GM18520 (cell line): Measurements from ENCODE around the gene LCE6A.

Source experiments
- ATAC-seq: cut with Tn5 transposase; IDR thresholded peaks from one replicate; pipeline ENCODE4 v1.9.1; 2021; ENCODE audit not compliant: unreplicated experiment

Gene LCE6A

GRCh38 chr1:152842556-152842955 is at the start of gene LCE6A:
LCE6A (plus strand) TSS chr1:152842856; CDS start chr1:152843521, 665 bp downstream.
- no peak for ATAC-seq

GRCh38 chr1:152795686-152796085 is 47.0 kb upstream of the LCE6A start:
- ATAC-seq = no peak

GRCh38 chr1:152796421-152796820 is 46.2 kb upstream of the LCE6A start, which contains the start of gene LCE1D:
LCE1D (plus strand) TSS chr1:152796721; CDS start chr1:152797795, 1,074 bp downstream.
- ATAC-seq = no peak

- no peak for ATAC-seq
These were observed 41.3 kb upstream of the LCE6A start for GRCh38 chr1:152801333-152801732.

GRCh38 chr1:152806576-152806975 is 36.1 kb upstream of the LCE6A start, which contains the start of gene LCE1C:
LCE1C (minus strand) TSS chr1:152806651; CDS start chr1:152805478, 1,173 bp downstream.
- no peak for ATAC-seq

- ATAC-seq = no peak
These were observed 31.6 kb upstream of the LCE6A start for GRCh38 chr1:152811050-152811449.

- ATAC-seq = no peak
These were observed 31.0 kb upstream of the LCE6A start, which contains the start of gene LCE1B for GRCh38 chr1:152811671-152812070. LCE1B (plus strand) TSS chr1:152811971; CDS start chr1:152812447, 476 bp downstream.

GRCh38 chr1:152817309-152817708 is 25.3 kb upstream of the LCE6A start:
- no peak for ATAC-seq

- no peak for ATAC-seq
These were observed 19.4 kb upstream of the LCE6A start for GRCh38 chr1:152823294-152823693.

GRCh38 chr1:152824964-152825363 is 17.7 kb upstream of the LCE6A start:
- ATAC-seq = no peak

GRCh38 chr1:152827173-152827572 is 15.5 kb upstream of the LCE6A start, which contains the start of gene LCE1A:
LCE1A (plus strand) TSS chr1:152827473; CDS start chr1:152827473, 0 bp downstream.
- ATAC-seq = no peak

- no peak for ATAC-seq
These were observed 5.8 kb upstream of the LCE6A start for GRCh38 chr1:152836870-152837269.

- ATAC-seq = no peak
These were observed 13.0 kb downstream of the LCE6A start for GRCh38 chr1:152855661-152856060.

GRCh38 chr1:152858062-152858461 is 15.4 kb downstream of the LCE6A start:
- no peak for ATAC-seq

GRCh38 chr1:152859696-152860095 is 17.0 kb downstream of the LCE6A start, which contains the start of gene LCE7A:
LCE7A (plus strand) TSS chr1:152859996; CDS start chr1:152860698, 702 bp downstream.
- no peak for ATAC-seq

GRCh38 chr1:152860129-152860528 is 17.5 kb downstream of the LCE6A start:
- no peak for ATAC-seq

- no peak for ATAC-seq
These were observed 18.7 kb downstream of the LCE6A start for GRCh38 chr1:152861374-152861773.

- ATAC-seq = no peak
These were observed 21.8 kb downstream of the LCE6A start for GRCh38 chr1:152864443-152864842.

GRCh38 chr1:152866321-152866720 is 23.7 kb downstream of the LCE6A start:
- no peak for ATAC-seq

- ATAC-seq = no peak
These were observed 27.3 kb downstream of the LCE6A start for GRCh38 chr1:152869808-152870419.

- no peak for ATAC-seq
These were observed 28.4 kb downstream of the LCE6A start for GRCh38 chr1:152870831-152871730.

GRCh38 chr1:152871731-152872126 is 29.1 kb downstream of the LCE6A start:
- no peak for ATAC-seq
